Ishikawa (cell line): ENCODE measurements around the gene GSTA2.

Source experiments
- CEBPB ChIP-seq: IDR thresholded peaks from 2 replicates; pipeline ENCODE4 v1.6.1; 2012
- EGR1 ChIP-seq: IDR thresholded peaks from 2 replicates; pipeline ENCODE4 v1.6.1; 2012
- RAD21 ChIP-seq: IDR thresholded peaks from 2 replicates; pipeline ENCODE4 v1.6.1; 2012; ENCODE audit warnings: low read depth

DNA sequence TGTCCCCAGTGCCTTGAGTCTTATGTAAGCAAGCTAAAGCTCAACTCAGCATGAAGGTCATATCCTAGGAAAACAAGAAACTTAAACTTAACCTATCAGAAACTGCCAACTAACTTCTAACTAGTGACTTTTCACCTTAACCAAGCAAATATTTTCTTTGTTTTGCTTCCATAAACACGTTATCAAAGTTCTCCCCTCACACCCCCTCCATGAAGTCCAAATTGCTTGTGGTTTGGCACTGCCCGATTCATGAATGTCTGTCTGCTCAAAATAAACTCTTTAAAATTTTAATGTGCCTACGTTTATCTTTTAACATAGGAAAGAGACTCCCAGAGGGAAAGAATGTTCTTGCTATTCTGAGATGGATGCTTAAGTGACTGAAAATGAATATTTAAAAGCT, 34.9 kb downstream of the GSTA2 start:
- TF ChIP-seq EGR1 (no peak), RAD21 (no peak), CEBPB (no peak)
